ENCODE results near the gene DCDC2. TPM values are rescaled to one million over a fixed set of nuclear protein-coding genes. Genes with fewer than 3 reads are reported as not detected.

DCDC2 gene
- total and polyA plus RNA-seq, 4 donors: 0.13 TPM; not detected in 3

- no peak overlapping the region for H3K4me3 ChIP-seq (ENCODE audit: low read length in 2 of 2)
- no peaks in the 10 kb centered on the region for H3K4me1 ChIP-seq (ENCODE audit: control insufficient read depth in 1 of 2, insufficient read depth in 2 of 2, low read length in 2 of 2)
- H3K36me3 ChIP-seq (ENCODE audit: control insufficient read depth in 1 of 2, insufficient read depth in 2 of 2, low read length in 1 of 2): no peaks in the 10 kb centered on the region
- no peaks in the 10 kb centered on the region for H3K27me3 ChIP-seq (ENCODE audit: control insufficient read depth in 1 of 2, insufficient read depth in 2 of 2, low read length in 1 of 2)
- 32 to 38% methylated on average over 2 of the region's 2 CpGs for WGBS, 2 donors
- intact Hi-C loops (cut with DNase I): no loop called here
- DNase-seq (no peak), ATAC-seq (ENCODE audit: low FRiP score) (no peak)
- H3K27ac ChIP-seq (ENCODE audit: low read depth in 1 of 2, low read length in 2 of 2): no peak overlapping the region
- H3K9me3 ChIP-seq (ENCODE audit: control insufficient read depth, low read length): no peaks in the 10 kb centered on the region
Measured at GRCh38 chr6:24231438-24231977, 126.4 kb downstream of the DCDC2 start.

- Histone ChIP-seq H3K27me3 (ENCODE audit: control insufficient read depth in 1 of 2, insufficient read depth in 2 of 2, low read length in 1 of 2) (no peaks in the 10 kb centered on the region), H3K4me1 (ENCODE audit: control insufficient read depth in 1 of 2, insufficient read depth in 2 of 2, low read length in 2 of 2) (no peaks in the 10 kb centered on the region), H3K9me3 (ENCODE audit: control insufficient read depth, low read length) (no peaks in the 10 kb centered on the region), H3K27ac (ENCODE audit: low read depth in 1 of 2, low read length in 2 of 2) (no peak overlapping the region), H3K4me3 (ENCODE audit: low read length in 2 of 2) (no peak overlapping the region), H3K36me3 (ENCODE audit: control insufficient read depth in 1 of 2, insufficient read depth in 2 of 2, low read length in 1 of 2) (no peaks in the 10 kb centered on the region)
- DNase-seq: no peak
- 56 to 61% methylated on average over 3 of the region's 3 CpGs for WGBS, 2 donors
- no peak for ATAC-seq (ENCODE audit: low FRiP score)
- intact Hi-C loops (cut with DNase I): no loop called here
Measured at GRCh38 chr6:24229696-24230405, 128.0 kb downstream of the DCDC2 start.

GRCh38 chr6:24228681-24229255 lies 129.1 kb downstream of the DCDC2 start:
- Histone ChIP-seq H3K4me3 (ENCODE audit: low read length in 2 of 2) (no peak overlapping the region), H3K4me1 (ENCODE audit: control insufficient read depth in 1 of 2, insufficient read depth in 2 of 2, low read length in 2 of 2) (no peaks in the 10 kb centered on the region), H3K9me3 (ENCODE audit: control insufficient read depth, low read length) (no peaks in the 10 kb centered on the region), H3K36me3 (ENCODE audit: control insufficient read depth in 1 of 2, insufficient read depth in 2 of 2, low read length in 1 of 2) (no peaks in the 10 kb centered on the region), H3K27me3 (ENCODE audit: control insufficient read depth in 1 of 2, insufficient read depth in 2 of 2, low read length in 1 of 2) (no peaks in the 10 kb centered on the region), H3K27ac (ENCODE audit: low read depth in 1 of 2, low read length in 2 of 2) (no peak overlapping the region)
- ATAC-seq (ENCODE audit: low FRiP score): peak; percentile 26
- 66 to 68% methylated on average over 3 of the region's 3 CpGs for WGBS, 2 donors
- intact Hi-C loops (cut with DNase I): no loop called here
- DNase-seq: no peak

- DNase-seq (no peak), ATAC-seq (ENCODE audit: low FRiP score) (no peak)
- Histone ChIP-seq H3K4me3 (ENCODE audit: low read length in 2 of 2) (no peak overlapping the region), H3K9me3 (ENCODE audit: control insufficient read depth, low read length) (no peaks in the 10 kb centered on the region), H3K4me1 (ENCODE audit: control insufficient read depth in 1 of 2, insufficient read depth in 2 of 2, low read length in 2 of 2) (no peaks in the 10 kb centered on the region), H3K27me3 (ENCODE audit: control insufficient read depth in 1 of 2, insufficient read depth in 2 of 2, low read length in 1 of 2) (no peaks in the 10 kb centered on the region), H3K27ac (ENCODE audit: low read depth in 1 of 2, low read length in 2 of 2) (no peak overlapping the region), H3K36me3 (ENCODE audit: control insufficient read depth in 1 of 2, insufficient read depth in 2 of 2, low read length in 1 of 2) (no peaks in the 10 kb centered on the region)
- 39 to 43% methylated on average over 2 of the region's 2 CpGs for WGBS, 2 donors
- intact Hi-C loops (cut with DNase I): no loop called here
Measured at GRCh38 chr6:24228123-24228522, 129.7 kb downstream of the DCDC2 start.

GRCh38 chr6:24227556-24227955 lies 130.3 kb downstream of the DCDC2 start:
- no peak overlapping the region for H3K4me3 ChIP-seq (ENCODE audit: low read length in 2 of 2)
- H3K27ac ChIP-seq (ENCODE audit: low read depth in 1 of 2, low read length in 2 of 2): no peak overlapping the region
- ATAC-seq (ENCODE audit: low FRiP score) (no peak), DNase-seq (no peak)
- 42 to 46% methylated on average over 4 of the region's 4 CpGs for WGBS, 2 donors
- H3K27me3 ChIP-seq (ENCODE audit: control insufficient read depth in 1 of 2, insufficient read depth in 2 of 2, low read length in 1 of 2): no peaks in the 10 kb centered on the region
- no peaks in the 10 kb centered on the region for H3K9me3 ChIP-seq (ENCODE audit: control insufficient read depth, low read length)
- H3K4me1 ChIP-seq (ENCODE audit: control insufficient read depth in 1 of 2, insufficient read depth in 2 of 2, low read length in 2 of 2): no peaks in the 10 kb centered on the region
- no peaks in the 10 kb centered on the region for H3K36me3 ChIP-seq (ENCODE audit: control insufficient read depth in 1 of 2, insufficient read depth in 2 of 2, low read length in 1 of 2)
- intact Hi-C loops (cut with DNase I): no loop called here

- Histone ChIP-seq H3K27ac (ENCODE audit: low read depth in 1 of 2, low read length in 2 of 2) (no peak overlapping the region), H3K9me3 (ENCODE audit: control insufficient read depth, low read length) (no peaks in the 10 kb centered on the region), H3K4me3 (ENCODE audit: low read length in 2 of 2) (no peak overlapping the region), H3K4me1 (ENCODE audit: control insufficient read depth in 1 of 2, insufficient read depth in 2 of 2, low read length in 2 of 2) (no peaks in the 10 kb centered on the region), H3K27me3 (ENCODE audit: control insufficient read depth in 1 of 2, insufficient read depth in 2 of 2, low read length in 1 of 2) (no peaks in the 10 kb centered on the region), H3K36me3 (ENCODE audit: control insufficient read depth in 1 of 2, insufficient read depth in 2 of 2, low read length in 1 of 2) (no peaks in the 10 kb centered on the region)
- ATAC-seq (ENCODE audit: low FRiP score) (no peak), DNase-seq (no peak)
- intact Hi-C loops (cut with DNase I): no loop called here
- WGBS, 2 donors: 58 to 75% methylated on average over 3 of the region's 3 CpGs
Measured at GRCh38 chr6:24226541-24226940, 131.3 kb downstream of the DCDC2 start.

- Histone ChIP-seq H3K27me3 (ENCODE audit: control insufficient read depth in 1 of 2, insufficient read depth in 2 of 2, low read length in 1 of 2) (no peaks in the 10 kb centered on the region), H3K27ac (ENCODE audit: low read depth in 1 of 2, low read length in 2 of 2) (no peak overlapping the region), H3K4me1 (ENCODE audit: control insufficient read depth in 1 of 2, insufficient read depth in 2 of 2, low read length in 2 of 2) (no peaks in the 10 kb centered on the region), H3K9me3 (ENCODE audit: control insufficient read depth, low read length) (no peaks in the 10 kb centered on the region), H3K36me3 (ENCODE audit: control insufficient read depth in 1 of 2, insufficient read depth in 2 of 2, low read length in 1 of 2) (no peaks in the 10 kb centered on the region), H3K4me3 (ENCODE audit: low read length in 2 of 2) (no peak overlapping the region)
- 89 to 100% methylated on average over 2 of the region's 2 CpGs for WGBS, 2 donors
- ATAC-seq (ENCODE audit: low FRiP score) (no peak), DNase-seq (no peak)
- intact Hi-C loops (cut with DNase I): no loop called here
Measured at GRCh38 chr6:24225838-24226237, 132.0 kb downstream of the DCDC2 start.

GRCh38 chr6:24223115-24223919 lies 134.5 kb downstream of the DCDC2 start:
- H3K4me1 ChIP-seq (ENCODE audit: control insufficient read depth in 1 of 2, insufficient read depth in 2 of 2, low read length in 2 of 2): no peaks in the 10 kb centered on the region
- H3K4me3 ChIP-seq (ENCODE audit: low read length in 2 of 2): no peak overlapping the region
- no peaks in the 10 kb centered on the region for H3K27me3 ChIP-seq (ENCODE audit: control insufficient read depth in 1 of 2, insufficient read depth in 2 of 2, low read length in 1 of 2)
- no peak for DNase-seq
- H3K9me3 ChIP-seq (ENCODE audit: control insufficient read depth, low read length): no peaks in the 10 kb centered on the region
- H3K36me3 ChIP-seq (ENCODE audit: control insufficient read depth in 1 of 2, insufficient read depth in 2 of 2, low read length in 1 of 2): no peaks in the 10 kb centered on the region
- intact Hi-C loops (cut with DNase I): no loop called here
- ATAC-seq (ENCODE audit: low FRiP score): no peak
- 73 to 75% methylated on average over 7 of the region's 7 CpGs for WGBS, 2 donors
- H3K27ac ChIP-seq (ENCODE audit: low read depth in 1 of 2, low read length in 2 of 2): no peak overlapping the region
